Epithelial cell of proximal tubule (primary cell): ENCODE results near the gene CTTN. TPM values are rescaled to one million over a fixed set of nuclear protein-coding genes. Genes with fewer than 3 reads are reported as not detected.
A peak's percentile ranks its signal among the peaks of the same experiment; 100 is the strongest.

Source experiments
- DNase-seq: peaks from one replicate; pipeline ENCODE4 v3.0.0-alpha.2; 2011; ENCODE audit warnings: low read depth
- H3K4me3 ChIP-seq: 2 replicates; pipeline ENCODE4 v1.5.1; 2011; ENCODE audit warnings: low read depth, mild to moderate bottlenecking, low read length
- total RNA-seq: library from RNA; depleted of rRNA; stranded (reverse); fragments of >200 nt; gene quantifications from 2 replicates; pipeline ENCODE4 v1.2.3, GENCODE V29; 2015
- TF ChIP-seq, protein P1 (sequence below): conservative IDR thresholded peaks from 2 replicates; pipeline ENCODE4 v1.5.1; 2012; ENCODE audit warnings: low read depth, mild to moderate bottlenecking, low read length

The CTTN gene
- 192 and 254 TPM in 2 replicates for total RNA-seq

DNA sequence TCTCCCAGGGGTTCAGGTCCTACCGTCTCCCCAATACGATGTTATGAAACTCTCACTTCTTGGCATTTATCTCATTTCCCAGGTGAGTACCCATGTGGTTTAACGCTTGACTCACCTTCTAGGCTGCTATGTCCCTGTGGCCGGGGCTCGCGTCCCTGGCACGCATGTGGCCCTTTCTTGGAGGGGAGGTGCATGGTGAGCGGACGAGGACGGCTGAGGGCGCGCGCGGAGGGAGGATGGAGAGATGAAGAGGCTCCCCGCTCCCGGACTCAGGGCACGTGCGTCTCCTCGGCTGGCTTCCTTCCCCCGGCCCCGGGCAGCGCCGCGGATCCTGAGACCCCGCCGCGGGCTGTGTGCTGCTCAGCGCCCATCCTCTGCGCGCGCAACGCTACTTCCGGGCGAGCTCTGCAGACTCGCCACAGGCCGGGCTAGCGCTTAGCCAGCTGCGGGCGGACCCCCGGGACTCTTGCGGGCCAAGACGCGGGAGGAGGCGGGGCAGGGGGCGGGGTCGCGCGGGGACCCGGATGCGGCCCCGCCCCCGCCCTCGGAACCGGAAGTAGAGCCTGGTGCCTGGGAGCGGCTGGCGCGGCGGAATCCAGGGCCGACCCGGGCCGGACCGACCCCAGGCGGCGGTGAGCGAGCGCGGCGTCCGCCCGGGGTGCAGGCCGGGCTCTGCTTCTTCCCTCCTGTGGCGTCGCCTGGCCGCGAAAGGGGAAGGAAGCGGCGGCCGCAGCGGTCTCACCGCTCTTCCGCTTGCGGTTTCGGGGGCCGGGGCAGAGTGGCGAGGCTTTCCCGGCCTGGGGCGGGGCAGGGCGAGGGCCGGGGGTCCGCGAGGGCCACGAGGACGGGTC is at the start of gene CTTN:
Gene CTTN (plus strand): TSS at position 547 of the 851 bp plus-strand sequence. CDS start 8,769 bp downstream, outside the sequence.
- peak; percentile 19 for DNase-seq
- TF ChIP-seq, protein P1, sequence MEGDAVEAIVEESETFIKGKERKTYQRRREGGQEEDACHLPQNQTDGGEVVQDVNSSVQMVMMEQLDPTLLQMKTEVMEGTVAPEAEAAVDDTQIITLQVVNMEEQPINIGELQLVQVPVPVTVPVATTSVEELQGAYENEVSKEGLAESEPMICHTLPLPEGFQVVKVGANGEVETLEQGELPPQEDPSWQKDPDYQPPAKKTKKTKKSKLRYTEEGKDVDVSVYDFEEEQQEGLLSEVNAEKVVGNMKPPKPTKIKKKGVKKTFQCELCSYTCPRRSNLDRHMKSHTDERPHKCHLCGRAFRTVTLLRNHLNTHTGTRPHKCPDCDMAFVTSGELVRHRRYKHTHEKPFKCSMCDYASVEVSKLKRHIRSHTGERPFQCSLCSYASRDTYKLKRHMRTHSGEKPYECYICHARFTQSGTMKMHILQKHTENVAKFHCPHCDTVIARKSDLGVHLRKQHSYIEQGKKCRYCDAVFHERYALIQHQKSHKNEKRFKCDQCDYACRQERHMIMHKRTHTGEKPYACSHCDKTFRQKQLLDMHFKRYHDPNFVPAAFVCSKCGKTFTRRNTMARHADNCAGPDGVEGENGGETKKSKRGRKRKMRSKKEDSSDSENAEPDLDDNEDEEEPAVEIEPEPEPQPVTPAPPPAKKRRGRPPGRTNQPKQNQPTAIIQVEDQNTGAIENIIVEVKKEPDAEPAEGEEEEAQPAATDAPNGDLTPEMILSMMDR: no peak
- H3K4me3 ChIP-seq: peak within 1 kb of the TSS; percentile 60

DNA sequence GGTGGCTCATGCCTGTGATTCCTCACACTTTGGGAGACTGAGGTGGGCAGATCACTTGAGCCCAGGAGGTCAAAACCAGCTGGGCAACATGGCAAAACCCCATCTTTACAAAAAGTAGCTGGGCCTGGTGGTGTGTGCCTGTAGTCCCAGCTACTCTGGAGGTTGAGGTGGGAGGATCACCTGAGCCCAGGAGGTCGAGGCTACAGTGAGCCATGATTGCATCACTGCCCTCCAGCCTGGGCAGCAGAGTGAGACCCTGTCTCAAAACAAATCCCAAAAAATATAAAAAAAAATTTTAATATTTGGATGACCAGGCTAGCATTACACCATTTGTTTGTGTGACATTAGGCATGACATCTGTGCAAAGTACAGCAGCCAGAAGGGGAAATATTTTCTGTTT is 49.7 kb upstream of the CTTN start:
- no peak overlapping the region for H3K4me3 ChIP-seq
- TF ChIP-seq, protein P1: no peak
- DNase-seq: no peak

DNA sequence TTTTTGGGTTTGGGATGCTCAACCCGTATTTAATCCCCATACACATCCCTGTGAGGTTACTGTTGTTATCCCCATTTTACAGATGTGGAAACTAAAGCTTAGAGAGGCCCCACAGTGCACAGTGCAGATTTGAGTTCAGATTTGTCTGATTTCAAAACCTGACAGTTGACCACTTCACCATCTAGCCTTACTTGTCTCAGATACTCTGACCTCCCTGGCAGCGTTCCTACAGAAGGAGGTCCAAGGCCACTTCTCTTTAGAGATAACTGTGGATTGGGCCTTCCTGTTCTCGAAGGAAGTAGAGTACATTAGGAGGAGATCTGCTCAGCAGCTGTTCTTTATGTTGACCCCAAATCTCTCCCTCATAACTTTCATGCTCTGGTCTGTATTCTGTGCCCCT is 46.7 kb upstream of the CTTN start:
- DNase-seq: no peak
- TF ChIP-seq, protein P1: no peak
- H3K4me3 ChIP-seq: no peak overlapping the region

DNA sequence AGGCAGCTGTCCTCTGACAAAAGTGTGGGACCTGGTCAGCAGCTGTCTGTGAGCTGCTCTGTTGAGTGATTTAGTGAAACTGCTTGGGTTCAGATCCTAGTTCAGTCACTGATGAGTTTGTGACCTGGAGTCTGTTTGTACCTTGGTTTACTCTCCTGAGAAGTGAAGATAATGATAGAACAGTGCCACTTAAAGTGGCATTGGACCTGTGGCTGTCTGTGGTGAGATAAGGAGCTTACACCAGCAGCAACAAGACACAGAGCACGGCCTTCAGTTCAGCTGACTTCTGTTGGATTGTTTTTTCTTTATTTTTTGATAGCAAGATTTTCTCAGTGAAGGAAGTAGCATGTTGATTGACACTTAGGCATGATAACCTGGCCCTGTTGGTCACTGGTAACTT is 46.2 kb upstream of the CTTN start:
- TF ChIP-seq, protein P1: no peak
- no peak overlapping the region for H3K4me3 ChIP-seq
- DNase-seq: no peak

DNA sequence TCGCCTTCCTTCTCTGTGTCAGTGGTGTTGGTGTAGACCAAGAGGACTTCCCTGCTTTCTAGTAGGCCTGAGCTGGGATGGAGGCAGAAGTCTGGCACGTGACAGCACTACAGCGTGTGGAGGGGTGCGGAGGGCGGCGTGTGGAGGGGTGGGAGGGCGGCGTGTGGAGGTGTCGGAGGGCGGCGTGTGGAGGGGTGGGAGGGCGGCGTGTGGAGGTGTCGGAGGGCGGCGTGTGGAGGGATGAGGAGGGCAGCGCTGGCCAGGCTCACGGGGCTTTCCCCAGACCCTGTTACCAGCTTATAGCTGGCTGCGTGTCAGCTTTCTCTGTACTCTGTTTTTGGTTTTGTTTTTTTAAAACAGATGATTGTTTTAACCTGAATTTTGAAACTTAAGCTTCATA is 45.7 kb upstream of the CTTN start:
- TF ChIP-seq, protein P1: no peak
- DNase-seq: no peak
- H3K4me3 ChIP-seq: no peak overlapping the region

DNA sequence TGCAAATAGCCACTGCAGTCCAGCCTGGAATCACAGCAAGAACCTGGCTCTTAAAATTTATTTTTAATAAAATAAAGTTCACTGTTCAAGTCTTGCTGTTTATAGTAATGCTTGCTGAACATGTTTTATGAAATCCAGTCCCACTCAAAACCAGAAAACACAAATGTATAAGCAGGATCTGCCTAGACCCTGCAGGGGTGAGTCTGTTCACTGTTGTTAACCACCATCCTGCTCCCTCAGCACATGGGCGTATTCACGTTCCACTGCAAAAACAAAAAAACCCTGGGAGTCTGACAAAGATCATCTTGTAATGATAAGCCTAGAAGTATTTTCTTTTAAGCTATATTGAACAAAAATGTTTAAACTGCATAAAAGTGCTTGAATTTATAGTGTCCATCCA is 45.0 kb upstream of the CTTN start:
- DNase-seq: no peak
- no peak overlapping the region for H3K4me3 ChIP-seq
- TF ChIP-seq, protein P1: no peak
